NCI-H1436 (cell line): ENCODE data around the gene CHST1.

ENCODE experiments used
- DNase-seq: peaks from one replicate; lab custom pipeline; 2025; lab: John Stamatoyannopoulos, UW

CHST1 gene

DNA sequence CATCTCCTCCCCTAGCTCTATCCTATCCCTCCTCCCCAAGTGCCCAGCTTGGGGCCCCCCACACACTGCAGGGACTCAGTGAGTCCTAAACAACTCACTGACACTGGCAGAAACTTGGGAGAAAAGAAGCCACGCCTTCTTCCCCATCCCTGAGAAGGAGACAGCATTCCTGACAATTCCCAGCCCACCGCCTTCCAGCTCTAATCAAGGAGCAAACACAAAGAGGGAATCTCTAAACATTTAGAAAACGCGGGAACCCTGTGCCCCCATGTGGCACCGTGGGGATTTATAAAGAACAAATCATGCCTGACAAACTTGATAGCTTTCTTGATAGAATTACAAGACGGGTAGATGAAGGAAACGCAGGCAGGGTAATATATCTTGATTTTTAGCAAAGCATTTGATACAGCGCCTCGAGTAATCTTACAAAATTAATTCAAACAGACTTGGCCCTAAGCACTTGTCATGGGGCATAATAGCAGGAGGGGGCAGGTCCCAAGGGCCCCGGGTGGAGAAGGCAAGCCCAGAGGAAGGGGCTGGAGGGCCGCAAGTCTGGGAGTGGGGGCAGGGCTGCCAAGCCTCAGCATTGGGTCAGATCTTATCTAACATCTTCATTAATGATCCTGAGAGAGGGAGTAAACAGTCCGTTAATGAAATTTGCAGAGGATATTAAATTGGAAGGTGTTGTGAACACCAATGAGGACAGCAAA, 4.5 kb downstream of the CHST1 start:
- no peak for DNase-seq

DNA sequence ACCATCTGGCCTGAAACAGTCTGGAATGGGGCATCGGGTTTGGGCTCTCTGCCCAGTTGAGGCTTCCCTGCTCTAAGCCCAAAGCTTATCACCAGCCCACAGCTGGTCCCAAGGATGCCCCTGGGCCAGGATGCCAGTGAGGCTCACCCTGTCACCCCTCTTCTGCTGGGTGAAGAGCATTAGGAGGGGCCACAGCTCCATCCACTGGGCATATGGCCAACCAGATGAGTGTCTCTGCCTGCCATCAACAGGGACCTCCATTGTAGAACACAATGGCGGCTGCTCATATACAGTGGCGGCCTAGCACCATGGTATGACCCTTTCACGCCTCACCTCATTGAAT, 5.6 kb downstream of the CHST1 start:
- DNase-seq, result no peak

DNA sequence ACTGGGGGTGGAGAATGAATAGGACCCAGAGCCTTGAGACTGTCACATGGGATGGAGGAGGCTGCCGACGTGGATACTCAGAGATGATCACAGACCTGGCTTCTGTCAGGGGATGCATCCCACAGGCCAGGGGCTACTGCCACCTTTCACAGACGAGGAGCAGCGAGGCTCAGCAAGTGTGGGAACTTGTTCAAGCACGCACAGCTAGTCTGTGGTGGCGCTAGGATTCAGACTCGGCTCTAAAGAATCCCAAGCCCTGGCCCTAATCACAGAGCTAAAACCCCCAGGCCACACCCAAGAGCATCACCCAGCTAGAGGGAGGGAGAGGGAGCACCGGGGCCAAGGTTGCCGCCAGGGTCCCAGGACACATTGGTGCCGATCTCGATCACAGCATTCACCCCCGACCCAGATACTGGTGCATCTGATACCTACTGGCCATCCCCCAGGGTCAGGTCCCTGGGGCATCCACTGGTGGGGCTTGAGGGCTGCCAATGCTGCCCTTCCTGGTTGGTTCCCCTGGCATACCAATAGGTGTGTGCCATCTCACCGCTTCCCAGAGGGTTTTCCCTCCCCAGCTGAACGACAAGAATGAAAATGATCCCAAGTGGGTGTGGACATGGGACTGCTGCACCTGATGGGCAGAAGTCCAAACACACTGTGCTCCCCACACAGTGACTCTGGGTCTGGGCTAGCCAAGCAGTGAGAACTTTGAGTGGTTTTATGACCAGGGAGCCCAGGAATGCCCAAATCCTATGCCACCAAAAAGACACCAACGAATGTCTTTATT, 6.2 kb downstream of the CHST1 start:
- no peak for DNase-seq

DNA sequence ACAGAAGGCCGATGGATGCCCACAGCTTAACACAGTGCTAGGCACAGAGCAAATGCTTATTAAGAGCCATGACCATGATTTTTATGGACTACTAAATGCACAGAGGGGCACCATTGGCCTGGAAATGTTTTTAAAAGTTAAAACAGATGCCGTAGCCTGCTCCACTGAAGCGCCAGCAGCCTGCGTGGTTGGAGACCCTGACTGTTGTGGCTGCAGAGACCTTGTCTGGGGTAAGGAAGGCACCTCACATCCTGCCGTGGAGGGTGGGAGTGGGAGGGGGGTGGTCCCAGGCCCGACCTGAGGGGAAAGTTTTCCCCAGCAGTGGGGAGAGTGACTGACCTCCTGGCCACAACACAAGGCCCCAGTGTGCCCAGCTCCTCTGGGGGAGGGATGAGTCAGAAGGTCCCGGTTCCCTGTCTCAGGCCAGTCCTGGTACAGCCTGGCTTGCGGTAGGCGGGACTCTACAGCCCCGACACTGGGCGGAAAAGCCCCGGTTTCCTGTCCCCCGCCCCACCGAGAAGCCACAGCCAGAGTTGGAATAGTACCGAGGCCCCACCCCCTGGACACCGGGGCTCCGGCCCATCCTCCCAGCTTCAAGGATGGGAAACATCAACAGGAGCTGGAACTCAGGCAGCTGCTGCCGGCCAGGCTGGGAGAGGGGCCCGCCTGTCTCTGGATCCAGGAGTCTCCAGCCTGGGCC, 7.0 kb downstream of the CHST1 start:
- no peak for DNase-seq

DNA sequence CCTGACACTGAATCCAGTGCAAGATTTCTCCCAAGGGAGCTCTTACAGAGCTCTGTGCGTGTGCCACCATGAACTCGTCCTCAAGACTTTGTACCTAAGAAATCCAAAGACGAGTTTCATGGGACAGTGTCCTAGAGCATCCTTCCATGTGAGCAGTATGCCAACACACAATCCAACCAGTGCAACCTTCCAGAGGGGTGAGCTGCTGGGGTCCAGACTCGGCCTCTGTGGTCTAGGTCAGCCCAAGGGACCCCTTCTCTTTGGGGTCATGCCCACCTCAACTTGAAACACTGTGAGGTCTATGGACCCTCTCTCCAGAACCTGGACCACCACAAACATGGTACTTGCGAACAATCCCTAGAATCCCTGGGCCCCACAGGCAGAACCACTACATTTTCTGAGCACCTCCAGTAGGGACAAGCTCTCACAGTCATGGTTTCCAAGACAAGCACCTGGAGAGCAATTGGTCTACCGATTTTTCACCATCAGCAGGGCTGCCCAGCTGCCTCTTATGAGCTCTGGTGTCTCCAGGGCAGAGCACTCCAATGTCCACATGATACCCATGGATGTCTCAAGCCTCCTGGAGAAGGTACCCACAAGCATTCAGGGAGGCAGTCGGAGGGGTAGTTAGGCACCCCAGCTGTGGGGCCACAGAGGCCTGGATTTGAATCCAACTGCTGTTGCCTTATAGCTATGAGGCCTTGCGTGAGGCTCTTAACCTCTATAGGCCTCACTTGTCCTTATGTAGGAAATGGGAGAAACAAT, 7.7 kb downstream of the CHST1 start:
- DNase-seq, result no peak

DNA sequence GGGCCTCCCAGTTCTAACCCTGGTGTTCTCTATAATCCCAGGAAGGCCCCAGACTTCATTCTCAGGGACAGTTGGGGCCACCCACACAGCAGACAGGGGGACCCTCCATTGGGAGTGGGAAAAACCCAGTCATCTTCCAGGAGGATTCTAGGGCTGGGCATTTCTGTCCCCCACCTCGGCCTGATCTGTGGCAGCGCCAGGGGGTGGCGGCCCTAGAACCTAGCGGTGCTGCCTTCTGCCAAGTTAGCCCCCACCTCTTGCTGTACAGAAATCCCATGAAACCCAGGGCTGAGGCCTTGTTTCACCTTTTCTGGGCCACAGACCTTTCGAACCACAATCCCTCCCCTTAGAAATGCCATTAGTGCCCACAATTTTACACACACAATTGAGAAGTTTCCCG, 9.6 kb downstream of the CHST1 start:
- no peak for DNase-seq

DNA sequence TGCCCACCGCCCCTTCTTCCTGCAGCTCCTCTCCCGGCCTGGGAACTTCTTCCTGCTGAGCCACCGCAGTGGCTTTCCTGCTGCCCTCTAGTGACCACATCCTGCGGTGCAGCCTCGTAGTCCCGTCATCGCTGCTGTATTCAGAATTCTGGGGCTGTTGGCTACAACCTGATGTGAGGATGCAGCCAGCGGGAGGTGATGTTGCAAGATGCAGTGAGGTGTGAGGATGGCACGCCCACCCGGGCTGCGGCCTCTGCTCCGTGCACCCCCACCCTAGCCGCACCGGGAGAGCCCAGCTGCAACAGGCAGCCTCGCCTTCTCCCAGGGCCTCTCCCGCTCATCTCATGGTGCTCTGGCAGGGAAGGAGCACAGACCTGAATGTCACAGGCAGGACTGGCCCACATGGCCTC, 10.1 kb downstream of the CHST1 start:
- DNase-seq, result peak; percentile 56

DNA sequence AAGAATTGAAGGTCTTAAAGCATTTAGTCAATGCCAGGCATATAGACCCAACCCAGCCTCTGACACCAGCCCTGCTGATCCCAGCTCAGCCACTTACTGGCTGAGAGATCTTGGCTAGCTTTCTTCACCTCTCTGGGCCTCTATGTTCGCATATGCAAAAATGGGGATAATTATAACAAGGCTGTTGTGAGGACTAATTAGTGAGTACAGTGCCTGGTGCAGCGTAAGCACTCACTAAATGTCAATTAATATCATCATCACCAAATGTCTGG, 10.5 kb downstream of the CHST1 start:
- DNase-seq, result no peak

DNA sequence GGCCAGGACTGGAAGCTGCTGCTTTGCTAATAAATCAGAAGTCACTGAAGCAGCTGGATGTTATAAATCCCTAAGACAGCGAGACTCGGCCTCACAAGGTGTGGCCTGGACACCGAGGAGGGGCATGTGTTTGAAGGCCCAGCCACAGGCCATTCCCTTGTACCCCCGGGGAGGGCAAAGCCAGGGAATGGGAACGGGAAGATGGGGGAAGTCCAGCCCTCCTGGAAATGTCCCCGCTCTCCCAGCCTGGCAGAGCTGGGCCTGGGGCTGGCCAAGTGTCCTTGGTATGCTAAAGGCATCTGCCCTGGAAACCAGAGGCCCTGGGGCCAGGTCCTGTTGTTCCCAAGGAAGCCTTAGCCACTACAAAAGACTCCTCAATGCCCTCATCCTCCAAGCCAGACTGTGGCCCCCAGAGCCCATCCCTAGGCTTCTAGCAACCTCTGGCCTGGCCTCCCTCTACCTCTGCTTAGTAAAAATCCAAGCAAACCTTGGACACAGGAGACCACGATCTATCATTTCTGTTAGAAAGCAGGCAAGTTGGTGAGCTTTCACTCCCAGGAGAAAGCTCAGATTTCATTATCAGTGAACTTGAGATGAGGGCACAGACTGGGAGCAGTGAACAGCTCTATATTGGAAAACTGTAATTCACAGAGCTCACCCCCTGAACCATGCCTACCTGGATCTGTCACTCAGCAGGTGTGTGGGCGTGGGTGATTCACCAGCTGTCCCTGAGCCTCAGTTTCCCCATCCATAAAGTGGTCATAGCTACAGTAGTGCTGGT, 11.0 kb downstream of the CHST1 start:
- no peak for DNase-seq

DNA sequence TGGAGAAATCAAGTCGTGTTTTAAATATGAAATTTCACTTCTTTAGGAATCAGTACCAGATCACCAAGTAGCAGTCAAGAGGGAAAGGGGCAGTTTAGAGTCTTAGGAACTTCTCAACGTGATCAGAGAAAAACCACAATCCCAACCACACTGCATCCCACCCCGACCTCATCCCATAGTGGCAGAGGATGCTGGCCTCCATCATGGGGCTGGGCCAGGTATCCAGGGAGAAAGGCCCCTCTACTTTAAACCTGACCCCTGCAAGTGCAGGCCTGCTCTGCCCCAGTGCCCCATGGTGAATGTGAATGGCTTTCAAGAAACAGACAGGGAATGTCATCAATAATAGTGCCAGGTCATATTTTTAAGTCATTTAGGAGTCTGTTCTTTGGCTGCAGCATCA, 12.1 kb downstream of the CHST1 start:
- no peak for DNase-seq

DNA sequence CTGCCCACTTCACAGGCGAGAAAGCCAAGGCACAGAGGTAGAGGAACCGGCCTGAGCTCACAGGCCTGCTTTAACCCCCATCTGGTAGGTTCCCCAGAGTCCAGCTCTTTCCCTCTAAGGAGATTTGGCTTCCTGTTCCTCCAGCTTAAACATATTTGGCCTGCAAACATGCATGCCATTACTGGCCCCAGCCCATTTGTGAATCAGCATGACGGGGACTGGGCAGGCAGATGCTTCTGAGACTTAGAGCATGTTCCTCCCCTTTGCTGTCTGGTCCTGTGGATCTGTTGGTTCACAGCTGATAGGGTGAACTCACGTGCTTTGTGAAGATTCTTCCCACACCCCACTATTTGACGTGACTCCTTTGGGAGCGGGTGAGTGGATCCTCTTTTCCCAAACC, 12.6 kb downstream of the CHST1 start:
- DNase-seq, result no peak

DNA sequence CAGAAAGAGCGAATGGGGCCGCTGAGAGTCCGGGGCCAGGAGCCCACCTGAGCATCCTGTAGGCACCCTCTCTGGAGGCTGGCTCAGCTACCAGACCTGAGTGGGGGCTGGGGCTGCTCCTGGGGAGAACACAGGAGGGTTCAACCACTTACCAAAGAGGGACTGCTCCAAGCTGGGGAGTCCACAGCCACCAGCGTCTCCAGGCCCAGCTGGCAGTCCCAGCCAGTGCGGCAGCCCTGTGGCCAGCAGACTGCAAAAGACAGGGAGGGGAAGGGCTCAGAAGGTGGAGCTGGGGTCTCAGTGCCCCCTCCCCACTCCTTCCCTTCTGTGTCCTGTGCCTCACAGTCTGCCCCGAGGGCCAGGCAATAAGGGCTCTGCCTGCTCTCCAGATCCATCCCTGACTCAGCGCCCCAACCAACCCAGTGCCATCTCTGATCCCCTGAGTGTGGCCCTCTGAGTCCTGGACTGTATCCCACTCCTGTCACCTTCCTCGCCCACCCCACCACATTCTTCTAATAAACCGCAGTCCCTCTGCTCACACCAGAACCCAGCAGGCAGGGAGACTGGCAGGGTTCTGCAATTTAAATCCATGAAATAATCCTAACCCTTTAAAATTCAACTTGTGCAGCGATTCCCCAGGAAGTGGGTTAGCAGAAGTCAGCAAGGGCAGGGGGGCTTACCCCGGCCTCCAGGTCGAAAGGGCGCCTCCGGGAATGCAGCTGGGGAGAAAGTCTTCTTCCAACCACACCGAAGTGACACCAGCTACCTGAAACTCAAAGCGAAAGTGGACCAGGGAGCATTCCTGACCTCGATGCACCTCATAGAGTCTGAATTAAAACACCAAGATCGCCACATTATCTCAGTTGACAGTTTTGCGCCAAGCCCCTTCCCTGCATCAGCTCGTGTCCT, 13.3 kb downstream of the CHST1 start:
- DNase-seq, result no peak

DNA sequence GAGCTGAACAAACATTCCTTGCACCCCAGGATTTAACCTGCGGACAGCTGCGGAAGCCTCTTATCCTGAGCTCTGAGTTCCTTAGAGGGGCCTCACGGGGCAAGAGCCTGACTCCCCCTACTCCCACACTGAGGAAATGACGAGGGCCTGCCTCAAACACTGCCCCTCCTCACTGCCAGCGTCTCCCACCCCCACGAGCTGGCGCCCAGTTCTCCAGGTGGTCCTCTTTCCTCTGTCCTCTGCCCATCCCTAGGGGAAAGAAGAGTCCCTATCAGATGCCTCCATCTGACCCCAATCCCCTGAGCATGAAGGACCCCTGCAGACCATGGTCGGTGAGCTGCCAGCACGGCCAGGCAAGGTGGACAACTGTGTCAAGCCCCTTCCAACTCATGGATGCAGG, 14.3 kb downstream of the CHST1 start:
- DNase-seq, result no peak

DNA sequence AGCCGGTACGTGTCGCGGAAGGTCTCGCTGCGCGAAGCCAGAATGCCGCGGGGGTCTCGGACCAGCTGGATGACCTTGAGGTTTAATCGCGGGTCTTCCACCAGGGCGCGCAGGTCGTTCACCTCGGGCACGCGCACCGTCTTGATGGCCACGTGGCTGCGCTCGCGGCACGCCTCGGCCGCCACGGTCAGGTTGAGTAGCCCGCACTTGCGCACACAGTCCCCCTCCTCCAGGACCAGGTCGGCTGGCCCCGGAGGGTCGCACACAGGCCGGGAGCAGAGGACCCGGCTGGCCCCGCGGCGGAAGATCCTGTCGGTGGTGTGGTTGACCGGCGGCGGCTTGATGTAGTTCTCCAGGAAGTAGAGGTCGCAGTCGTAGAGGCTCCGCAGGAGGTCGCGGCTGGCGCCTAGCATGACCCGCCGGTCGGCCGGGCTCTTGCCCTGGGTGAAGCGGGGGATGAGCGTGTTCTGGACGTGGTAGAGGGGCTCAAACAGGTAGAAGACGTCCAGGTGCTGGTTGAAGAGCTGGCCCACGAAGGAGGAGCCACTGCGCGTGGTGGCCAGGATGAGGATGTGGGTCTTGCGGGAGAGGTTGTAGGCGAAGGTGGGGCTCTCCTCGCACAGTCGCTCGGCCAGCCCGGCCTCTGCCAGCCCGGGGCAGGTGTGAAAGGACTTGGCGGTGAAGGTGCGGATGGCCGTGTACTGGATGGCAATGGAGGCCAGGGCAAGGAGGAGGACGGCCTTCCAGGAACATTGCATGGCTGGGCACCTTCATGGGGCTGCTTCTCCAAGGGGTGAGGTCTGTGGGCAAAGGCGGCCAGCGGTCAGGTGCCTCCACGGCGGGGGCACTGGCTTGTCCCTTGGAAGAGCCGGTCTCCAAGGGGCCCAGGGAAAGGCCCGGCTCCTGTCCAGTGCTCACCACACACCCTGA, 15.0 kb downstream of the CHST1 start:
- DNase-seq, result no peak

DNA sequence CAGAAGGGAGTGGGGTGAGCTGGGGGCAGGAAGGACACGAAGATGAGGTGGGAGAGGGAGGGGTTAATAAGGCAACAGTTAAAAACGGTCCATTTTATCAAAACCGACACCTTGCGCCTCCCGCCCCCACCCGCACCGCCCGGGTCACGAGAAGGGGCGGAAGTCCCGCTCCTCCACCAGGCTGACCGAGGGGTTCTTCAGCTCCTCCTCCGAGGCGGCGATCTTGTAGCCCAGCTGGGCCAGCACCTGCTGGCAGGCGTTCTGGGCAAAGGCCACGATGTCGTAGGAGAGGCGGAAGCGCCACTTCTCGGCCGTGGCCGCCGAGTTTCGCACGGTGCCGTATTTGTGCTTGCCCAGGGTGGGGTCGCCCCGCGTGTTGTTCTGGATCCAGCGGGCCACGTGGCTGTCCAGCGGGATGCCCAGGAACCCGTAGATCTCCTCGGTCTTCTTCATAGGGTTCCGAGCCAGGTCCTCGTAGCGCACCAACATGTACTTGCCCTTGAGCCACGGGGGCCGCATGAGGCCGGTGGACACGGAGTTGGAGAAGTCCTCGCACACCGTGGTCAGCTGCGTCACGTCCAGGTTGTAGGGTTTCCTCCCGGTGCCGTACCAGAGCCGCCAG, 15.8 kb downstream of the CHST1 start:
- no peak for DNase-seq

DNA sequence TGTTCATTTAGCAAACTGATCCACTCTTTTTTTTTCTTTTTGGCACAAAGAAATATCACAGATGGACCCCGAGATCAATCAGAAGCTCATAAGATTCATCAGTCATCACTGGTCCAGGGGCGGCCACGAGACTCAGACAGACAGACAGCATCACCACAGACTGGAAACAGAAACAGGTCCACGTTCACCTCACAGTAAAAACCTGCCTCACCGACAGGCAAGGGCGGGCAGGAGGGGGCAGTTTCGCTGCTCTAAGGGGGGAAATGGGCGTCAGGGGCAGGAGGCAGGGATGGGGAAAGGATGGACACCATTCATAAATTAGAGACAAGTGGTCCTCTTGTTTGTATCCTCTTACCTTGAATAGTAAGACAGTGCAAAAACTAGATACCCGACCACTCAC, 16.5 kb downstream of the CHST1 start:
- no peak for DNase-seq

DNA sequence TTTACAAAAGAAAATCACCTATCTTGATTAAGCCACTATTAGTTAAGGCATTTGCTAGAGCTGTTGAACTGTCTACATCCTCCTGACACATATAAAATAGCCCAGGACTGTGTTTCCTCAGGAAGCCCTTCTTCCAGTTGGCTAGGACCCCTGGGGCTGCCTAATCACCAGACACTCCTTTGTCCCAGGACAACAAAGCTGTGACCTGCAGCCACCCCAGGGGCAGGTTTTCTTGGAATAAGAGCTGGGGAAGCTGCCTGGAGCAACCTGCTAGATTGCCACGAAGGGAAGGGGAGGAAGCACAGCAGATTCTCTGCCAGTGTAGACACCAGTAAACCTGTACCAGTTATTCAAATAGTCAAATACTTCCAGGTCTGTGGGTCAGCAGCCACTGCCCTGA, 17.6 kb downstream of the CHST1 start:
- no peak for DNase-seq

DNA sequence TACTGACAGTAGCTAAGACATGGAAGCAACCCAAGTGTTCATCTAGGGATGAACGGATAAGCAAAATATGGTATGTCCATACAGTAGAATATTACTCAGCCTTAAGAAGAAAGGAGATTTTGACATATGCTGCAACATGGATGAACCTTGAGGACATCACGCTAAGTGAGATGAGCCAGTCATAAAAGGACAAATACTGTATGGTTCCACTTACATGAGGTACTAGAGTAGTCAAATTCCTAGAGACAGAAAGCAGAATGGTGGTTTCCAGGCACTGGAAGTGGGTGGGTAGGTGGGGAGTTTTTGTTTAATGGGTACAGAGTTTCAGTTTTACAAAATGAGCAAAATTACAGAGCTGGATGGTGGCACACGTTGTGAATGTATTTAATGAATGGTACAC, 18.1 kb downstream of the CHST1 start:
- no peak for DNase-seq

DNA sequence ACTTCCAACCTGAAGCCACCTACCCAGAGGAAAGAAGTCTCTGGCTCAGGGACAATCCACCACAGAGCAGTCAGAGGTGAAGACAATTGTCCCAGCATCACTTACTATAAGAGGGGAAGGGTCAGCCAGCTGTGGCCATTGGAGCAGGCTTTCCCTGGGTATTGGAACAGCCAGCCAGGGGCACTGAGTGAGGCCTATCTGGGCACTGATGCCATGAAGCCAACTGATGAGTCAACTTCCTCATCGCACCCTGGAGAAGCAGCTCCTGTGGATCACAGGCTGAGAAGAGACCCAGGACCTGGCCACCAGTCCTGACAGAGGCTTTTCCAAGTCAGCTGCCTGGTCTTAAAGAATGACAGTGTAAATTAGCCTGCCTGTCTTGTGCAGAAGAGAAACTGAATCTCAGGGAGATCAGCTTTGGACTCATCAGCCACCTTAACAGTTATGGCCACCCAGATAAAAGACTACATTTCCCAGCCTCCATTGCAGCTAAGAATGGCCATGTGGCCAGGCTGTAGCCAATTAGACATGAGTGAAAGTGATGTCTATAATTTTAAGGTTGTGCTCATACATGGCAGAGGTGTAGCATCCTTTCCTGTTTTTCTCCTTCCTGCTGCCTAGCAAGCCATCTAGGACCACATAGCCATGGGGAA, 19.0 kb downstream of the CHST1 start:
- DNase-seq, result no peak
